HG02623 (cell line): ENCODE results near the gene TRIM38.
A peak's percentile ranks its signal among the peaks of the same experiment; 100 is the strongest.
"Not testable (repeated sequence)": the region's sequence is repeated elsewhere in the genome, so short reads cannot be mapped to it uniquely, and the experiment has no call there.

Experiments
- ATAC-seq: cut with Tn5 transposase; IDR thresholded peaks from one replicate; pipeline ENCODE4 v1.9.1; 2021; ENCODE audit warnings: moderate library complexity; ENCODE audit not compliant: unreplicated experiment

TRIM38 gene

DNA sequence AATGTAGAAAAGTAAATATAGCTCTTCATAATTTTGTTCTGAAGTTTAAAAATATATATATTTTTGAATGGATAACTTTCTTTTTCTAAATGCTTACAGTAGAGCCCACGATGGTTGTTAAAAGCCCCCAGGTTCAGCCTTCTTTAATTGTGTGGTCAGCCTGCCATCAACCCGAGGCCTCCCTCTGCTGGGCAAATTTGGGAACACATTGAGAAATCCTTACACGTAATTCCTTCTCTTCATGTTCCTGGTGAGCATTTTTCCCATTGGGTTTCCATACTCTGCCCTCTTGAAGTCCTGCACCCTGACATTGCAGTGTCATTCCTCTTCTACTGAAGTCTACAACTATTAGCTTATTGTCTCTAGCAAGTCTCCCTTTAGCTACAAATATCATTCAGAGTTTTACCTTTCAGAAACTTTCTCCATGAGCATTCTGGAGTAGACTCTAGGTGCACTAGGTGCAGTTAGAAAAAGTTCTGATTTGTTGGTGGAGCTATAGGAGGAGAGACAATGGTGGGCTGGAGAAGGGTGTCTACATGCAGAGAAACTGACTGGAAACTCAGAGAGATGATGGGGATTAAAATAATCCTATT lies 40.6 kb downstream of the TRIM38 start:
- no peak for ATAC-seq

DNA sequence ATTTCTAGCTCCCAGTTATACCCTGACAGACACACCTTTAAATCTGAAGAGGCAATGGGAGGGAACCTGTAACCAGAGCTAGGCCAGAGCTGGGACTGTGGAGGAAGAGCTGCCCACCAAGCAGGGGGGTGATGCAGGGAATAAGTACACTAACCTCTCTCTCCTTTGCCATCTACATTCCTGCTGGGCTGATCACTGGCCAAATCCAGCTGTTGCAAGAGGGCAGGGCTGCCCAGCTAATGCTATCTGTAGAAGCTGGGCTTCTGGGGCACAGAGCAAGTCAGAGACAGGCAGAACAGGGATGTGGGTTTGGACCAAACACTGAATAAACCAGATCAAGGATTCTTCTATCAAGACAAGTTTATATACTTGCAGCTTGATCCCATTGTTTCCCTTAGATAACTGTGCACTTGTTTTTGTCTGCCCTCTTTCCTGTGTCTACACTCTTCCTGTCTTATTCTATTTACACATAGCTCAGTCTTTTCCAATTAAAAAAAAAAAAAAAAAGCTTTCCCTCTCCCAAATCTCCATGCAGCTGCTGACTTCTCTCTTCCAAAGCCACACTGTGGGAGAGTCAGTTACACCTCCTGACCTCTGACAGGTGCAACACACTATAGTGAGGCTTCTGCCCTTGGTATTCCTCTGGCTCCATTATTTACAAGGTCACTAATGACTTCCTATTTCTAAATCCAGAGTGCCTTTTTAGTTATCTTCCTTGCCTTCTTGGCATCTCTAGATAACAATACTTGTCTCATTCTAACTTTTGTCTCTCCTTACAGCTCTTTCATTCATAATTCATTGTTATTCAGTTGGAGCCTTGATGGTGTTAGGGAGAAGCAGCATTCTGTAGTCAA lies 43.7 kb downstream of the TRIM38 start:
- no peak for ATAC-seq

DNA sequence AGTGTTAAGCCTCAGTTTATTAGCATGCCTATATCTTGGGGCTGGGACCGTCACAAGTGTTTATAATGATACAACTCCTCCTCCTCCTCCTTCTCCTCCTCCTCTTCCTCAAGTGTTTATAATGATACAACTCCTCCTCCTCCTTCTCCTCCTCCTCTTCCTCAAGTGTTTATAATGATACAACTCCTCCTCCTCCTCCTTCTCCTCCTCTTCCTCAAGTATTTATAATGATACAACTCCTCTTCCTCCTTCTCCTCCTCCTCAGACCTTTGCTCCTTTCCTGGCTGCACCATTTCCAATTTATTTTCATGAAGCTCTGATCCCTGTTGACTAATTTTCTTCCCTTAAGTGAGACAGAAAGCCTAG lies 44.3 kb downstream of the TRIM38 start:
- not testable (repeated sequence) for ATAC-seq

DNA sequence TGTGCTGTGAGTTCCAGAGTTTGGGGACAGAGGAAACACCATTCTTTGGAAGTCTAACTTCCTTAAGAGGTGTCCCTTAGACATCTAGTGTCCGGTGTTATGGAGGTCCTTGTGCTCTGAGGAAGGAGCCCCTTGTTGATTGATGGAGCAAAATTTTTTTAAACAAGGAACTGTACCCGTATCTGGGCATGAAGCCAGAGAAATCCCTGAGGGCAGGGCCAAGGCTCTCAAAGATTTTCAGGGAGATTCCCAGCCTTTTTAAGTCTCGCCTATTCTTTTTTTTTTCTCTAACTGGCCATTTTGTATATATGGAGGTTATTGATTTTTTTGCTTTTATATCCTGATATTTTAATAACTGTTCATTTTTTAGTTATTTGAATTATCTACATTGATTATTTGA lies 45.9 kb downstream of the TRIM38 start:
- ATAC-seq: no peak

DNA sequence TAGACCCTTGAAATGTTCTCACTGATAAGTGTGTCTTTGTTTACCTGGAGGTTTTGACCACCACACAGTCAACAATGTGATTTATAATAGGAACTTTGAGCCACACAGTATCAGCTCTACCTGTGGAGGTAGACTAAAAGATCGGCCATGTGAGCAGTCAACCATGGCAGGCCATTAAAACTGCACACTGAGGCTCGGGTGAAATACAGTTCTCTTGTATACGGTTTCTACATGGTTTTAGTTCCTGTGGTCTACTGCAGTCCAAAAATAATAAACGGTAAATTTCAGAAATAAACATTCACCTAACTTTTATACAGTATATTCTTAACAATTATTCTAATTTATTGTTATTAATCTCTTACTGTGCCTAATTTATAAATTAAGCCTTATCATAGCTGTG lies 47.2 kb downstream of the TRIM38 start:
- ATAC-seq: no peak

DNA sequence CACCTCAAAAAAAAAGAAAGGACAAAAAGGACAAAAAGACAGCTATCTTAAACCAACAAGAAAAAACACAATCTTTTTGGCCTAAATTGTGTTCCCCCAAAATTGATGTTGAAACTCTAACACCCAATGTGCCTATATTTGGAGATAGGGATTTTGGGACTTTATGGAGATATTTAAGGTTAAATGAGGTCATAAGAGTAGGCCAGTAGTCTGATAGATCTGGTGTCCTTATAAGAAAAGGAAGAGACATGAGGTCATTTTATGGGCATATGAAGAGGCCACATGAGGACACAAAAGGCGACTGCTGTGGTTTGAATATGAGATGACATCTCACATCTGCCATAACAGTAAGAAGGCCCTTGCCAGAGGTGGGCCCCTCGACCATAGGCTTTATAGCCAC lies 49.5 kb downstream of the TRIM38 start:
- no peak for ATAC-seq

DNA sequence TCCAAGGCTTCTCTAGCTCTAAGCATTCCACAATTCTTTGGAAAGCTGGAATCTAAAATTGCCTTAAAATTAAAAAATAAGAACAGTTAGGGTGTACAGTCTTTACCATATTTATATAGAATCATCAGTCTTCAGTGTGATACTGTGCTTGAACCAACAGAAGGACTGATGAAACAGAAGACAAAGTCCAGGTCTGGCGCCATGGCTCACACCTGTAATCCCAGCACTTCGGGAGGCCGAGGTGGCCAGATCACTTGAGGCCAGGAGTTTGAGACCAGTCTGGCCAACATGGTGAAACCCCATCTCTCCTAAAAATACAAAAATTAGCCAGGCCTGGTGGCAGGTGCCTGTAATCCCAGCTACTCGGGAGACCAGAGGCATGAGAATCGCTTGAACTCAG lies 51.8 kb downstream of the TRIM38 start:
- not testable (repeated sequence) for ATAC-seq

DNA sequence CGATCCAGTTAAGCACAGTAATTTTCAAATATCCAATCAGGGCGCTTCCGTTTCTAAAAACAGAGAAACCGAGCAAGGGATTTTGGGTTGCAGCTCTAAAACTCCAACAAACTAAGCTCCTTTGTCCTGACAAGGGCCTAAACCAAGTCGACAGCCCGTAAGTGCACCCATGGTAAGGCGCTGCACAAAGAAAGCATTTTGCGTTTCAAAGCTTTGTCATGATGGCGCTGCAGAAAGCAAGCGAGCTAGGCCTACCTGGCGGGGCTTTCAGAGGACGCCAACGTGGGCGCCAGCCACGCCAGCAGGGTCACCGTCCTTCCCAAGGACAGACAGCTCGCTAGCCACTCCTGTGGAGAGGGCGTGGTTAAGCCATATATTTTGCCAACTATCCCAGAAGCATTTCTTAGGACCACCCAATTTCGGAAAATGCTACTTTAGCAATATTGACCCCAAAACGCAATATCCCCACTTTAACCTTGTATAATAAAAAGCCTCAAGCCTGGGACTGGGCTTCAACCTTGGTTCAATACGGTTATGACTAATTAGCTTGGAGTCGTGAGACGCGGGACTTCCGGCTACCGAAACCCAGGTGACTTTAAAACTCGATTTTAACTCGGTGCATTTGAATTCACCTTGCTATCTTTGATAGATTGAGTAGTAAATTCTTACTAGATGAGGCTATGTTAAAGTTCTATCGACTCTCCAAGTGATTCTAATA lies 53.8 kb downstream of the TRIM38 start:
- no peak for ATAC-seq

DNA sequence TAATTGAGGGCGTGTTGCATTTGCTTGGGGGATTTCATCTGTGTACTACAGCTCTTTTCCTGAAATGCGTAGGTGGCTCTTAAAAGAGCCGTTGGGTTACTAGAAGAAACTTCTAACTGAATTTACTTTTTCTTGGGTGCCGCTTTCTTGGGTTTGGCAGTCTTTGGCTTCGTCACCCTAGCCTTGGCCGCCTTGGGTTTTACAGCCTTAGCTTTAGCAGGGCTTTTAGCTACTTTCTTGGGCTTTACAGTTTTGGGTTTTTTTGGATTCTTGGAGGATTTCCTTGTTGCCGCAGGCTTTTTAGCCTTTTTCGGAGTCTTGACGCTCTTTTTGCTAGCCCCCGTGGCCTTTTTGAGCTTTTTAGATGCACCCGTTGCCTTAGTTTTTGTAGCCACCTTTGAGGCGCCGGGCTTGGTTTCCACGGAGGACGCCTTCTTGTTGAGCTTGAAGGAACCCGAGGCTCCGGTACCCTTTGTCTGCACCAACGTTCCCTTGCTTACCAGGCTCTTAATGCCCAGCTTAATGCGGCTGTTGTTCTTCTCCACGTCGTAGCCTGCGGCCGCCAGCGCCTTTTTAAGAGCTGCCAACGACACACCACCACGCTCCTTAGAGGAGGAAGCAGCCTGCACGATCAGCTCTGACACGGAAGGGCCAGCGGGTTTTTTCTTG lies 54.5 kb downstream of the TRIM38 start:
- no peak for ATAC-seq

DNA sequence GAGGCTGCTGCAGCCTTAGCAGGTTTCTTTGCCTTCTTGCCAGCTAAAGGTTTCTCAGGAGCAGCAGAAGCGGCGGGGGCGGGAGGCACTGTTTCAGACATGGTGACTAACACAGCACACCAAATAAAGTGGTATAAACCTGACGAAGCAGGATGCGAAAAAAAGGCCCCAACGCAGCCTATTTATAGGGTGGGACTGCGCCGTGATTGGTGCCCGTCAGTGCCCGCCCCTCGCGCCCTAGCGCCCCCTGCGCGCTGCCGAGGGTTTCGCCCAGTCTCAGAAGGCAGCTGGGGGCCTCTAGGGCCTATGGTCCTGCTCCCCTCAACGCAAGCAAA lies 55.0 kb downstream of the TRIM38 start:
- ATAC-seq: no peak

DNA sequence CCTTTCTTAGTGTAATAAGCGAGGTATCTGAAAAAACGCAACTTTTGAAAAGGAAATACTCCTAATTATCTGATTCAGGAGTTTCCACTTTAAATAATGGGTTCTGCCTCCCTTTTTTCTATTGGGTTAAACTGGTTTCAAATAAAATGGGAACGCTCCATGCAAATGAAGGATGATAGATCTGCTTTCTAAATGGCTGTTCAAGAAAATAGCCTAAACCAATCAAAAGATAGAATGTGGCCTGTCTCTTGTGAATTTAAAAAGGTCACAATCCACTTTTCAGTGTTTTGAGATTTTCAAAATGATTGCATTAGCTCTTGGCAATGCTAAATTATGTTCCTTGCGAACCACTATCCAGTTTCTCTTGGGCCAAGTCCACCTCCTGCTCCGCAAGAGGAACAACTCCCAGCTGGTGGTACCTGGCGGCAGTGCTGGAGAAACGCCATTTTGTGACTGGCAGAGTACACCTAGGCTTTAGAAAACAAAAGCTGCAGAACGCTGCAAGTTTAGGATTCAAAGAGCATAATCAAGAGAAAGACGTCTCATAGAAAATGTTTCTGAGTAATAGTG lies 56.7 kb downstream of the TRIM38 start:
- ATAC-seq: no peak

DNA sequence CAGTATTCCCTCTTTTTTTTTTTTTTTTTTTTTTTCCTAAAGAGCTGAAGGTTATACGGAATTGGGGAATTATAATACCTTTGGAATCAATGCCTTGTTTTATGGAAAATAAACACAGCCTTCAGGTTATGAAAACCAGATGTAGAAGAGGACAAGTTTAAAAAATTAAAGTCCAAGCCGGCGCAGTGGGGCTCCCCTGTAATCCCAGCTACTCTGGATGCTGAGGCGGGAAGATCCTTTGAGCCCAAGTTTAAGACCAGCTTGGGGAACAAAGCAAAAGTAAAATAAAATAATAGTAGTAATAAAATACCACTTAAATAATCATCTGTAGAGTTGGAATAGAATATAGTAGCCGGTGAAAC lies 57.3 kb downstream of the TRIM38 start:
- no peak for ATAC-seq

DNA sequence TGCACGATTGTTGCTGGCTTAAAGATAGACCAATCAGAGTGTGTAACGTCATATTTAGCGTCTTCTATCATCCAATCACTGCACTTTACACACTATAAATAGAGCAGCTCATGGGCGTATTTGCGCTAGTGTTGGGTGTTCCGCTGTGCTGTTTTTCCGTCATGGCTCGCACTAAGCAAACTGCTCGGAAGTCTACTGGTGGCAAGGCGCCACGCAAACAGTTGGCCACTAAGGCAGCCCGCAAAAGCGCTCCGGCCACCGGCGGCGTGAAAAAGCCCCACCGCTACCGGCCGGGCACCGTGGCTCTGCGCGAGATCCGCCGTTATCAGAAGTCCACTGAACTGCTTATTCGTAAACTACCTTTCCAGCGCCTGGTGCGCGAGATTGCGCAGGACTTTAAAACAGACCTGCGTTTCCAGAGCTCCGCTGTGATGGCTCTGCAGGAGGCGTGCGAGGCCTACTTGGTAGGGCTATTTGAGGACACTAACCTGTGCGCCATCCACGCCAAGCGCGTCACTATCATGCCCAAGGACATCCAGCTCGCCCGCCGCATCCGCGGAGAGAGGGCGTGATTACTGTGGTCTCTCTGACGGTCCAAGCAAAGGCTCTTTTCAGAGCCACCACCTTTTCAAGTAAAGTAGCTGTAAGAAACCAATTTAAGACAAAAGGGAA lies 57.9 kb downstream of the TRIM38 start:
- ATAC-seq: no peak

DNA sequence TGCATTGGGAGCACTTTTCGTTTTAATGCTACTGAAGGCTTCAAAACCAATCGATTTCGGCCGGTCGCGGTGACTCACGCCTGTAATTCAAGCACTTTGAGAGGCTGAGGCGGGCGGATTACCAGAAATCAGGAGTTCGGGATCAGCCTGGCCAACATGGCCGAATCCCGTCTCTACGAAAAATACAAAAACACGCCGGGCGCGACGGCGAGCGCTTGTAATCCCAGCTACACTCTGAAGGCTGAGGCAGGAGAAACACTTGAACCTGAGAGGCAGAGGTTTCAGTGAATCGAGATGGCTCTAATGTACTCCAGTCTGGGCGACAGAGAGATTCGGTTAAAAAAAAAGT lies 58.4 kb downstream of the TRIM38 start:
- ATAC-seq: peak; percentile 3

DNA sequence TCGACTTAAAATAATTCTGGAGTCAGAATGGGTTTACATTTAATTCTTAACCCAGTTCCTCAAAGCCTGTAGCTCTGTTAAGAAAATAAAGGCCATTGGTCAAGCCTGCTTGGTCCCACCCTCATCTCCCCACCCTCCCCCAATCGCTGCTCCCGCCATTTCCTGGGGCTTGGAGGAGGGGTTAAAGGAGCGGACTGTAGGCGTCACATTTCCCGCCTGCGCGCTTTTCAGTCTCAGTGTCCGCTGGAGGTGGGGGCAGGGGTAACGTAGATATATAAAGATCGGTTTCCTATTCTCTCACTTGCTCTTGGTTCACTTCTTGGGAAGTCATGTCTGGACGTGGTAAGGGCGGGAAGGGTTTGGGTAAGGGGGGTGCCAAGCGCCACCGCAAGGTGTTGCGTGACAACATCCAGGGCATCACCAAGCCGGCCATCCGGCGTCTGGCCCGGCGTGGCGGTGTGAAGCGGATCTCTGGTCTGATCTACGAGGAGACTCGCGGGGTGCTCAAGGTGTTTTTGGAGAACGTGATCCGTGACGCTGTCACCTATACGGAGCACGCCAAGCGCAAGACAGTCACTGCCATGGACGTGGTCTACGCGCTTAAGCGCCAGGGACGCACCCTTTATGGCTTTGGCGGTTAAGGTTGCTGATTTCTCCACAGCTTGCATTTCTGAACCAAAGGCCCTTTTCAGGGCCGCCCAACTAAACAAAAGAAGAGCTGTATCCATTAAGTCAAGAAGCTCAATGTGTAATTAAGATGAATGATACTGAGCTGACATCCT lies 58.9 kb downstream of the TRIM38 start:
- peak; percentile 59 for ATAC-seq

DNA sequence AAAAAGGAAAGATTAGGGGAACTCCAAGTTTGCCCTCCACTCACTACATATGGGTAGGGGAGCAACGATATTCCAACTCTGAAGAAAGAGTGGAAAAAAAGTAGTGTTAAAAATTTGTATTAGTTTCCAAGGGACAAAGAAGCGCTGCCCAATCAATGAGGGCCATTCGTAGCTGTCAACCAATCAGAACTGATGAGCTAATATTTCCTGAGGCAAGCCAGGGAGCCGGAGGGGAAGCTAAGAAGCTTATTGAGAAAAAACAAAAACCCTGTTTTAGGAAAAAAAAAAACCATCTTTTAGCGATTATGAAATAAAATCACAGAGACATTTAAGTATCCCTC lies 59.5 kb downstream of the TRIM38 start:
- ATAC-seq: no peak

DNA sequence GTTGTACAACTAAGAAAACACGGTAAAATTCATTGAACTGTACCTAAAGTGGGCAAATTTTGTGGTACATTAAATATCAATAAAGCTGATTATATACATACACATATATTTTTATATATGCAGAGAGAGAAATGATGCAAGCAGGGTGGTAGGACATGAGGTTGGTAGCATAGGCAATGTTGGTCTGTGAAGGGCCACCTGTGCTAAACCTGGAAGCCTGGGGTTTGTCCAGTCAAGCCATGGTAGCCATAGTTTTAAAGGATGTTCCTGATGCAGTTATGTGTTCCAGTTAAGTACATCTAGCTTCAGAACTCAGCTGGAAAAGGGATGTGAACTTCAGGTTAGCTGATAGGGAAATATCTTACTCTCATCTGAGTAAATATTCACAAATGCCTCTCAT lies 60.1 kb downstream of the TRIM38 start:
- ATAC-seq: no peak

DNA sequence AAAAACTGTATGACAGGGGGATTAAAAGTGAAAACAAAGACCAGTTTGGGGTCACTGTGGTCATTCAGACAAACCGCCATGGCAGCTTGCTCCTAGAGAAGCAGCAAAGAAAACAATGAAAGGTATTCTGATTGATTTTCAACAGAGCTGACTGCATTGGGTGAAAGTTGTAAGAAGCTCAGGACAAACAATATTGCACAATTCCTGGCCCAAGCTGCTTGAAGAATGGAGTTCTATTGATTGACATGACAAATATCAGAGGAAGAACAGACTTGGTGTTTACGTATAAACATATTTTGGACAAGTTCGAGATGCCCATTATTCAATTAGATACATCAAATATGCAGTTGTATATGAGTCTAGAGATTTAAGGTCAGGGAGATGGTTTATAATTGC lies 62.0 kb downstream of the TRIM38 start:
- ATAC-seq: no peak

DNA sequence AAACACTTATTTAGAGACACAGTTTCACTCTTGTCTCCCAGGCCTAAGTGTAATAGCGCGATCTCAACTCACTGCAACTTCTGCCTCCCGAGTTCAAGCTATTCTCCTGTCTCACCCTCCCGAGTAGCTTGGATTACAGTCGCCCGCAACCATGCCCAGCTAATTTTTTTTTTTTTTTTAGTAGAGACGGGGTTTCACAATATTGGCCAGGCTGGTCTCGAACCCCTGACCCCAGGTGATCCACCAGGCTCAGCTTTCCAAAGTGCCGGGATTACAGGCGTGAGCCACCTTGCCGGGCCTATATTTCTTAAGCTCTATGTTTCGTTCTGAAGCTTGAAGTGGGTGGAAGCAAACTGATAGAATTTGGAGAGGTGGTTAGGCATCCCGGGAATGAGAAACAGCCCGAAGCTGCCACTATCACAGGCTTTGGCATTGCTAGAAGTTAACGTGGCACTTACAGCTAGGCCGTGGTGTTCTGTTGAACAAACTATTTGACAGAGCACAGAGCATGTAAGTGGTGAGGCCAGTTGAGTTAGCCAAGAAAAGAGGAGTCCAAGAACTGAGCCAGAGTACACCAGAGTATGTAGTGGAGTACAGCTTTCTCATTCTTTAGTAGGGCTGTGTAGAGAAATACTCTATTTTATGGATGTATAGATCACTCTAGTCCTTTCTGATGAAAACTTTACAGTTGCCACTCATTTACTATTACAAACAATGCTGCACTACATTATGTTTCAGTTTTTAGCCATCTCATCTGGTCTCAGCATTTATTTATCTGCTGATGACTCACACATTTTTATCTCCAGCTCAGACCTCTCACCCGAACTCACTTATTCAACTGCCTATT lies 62.7 kb downstream of the TRIM38 start:
- ATAC-seq: no peak
